Prostate gland (tissue), 2 donors: ENCODE measurements around the gene ZFX. TPM values are rescaled to one million over a fixed set of nuclear protein-coding genes. Genes with fewer than 3 reads are reported as not detected.
A peak's percentile ranks its signal among the peaks of the same experiment; 100 is the strongest.

Experiments used
- DNase-seq: peaks from one replicate; pipeline ENCODE4 v3.0.0-alpha.2; 2019; ENCODE audit warnings: low spot score
- H3K27ac ChIP-seq, 2 donors: fragments of 200-600 bp; sonication (generic); 2 replicates each; pipeline ENCODE4 v1.5.1; 2017 to 2019
- H3K27me3 ChIP-seq: fragments of 200-600 bp; sonication (generic); replicated peaks from 2 replicates; pipeline ENCODE4 v1.5.1; 2019; ENCODE audit not compliant: insufficient read depth
- H3K36me3 ChIP-seq, 2 donors: fragments of 200-600 bp; sonication (generic); 1 replicate in 1 of 2; 2 replicates in 1 of 2; pipeline versions ENCODE4 v1.5.1 to v1.8.1; 2017 to 2019
- H3K4me1 ChIP-seq: fragments of 200-600 bp; sonication (generic); replicated peaks from 2 replicates; pipeline ENCODE4 v1.5.1; 2019
- H3K4me3 ChIP-seq, 2 donors: fragments of 200-600 bp; sonication (generic); 2 replicates each; pipeline ENCODE4 v1.5.1; 2017 to 2019
- H3K9me3 ChIP-seq: fragments of 200-600 bp; sonication (generic); 2 replicates; pipeline ENCODE4 v1.5.1; 2017
- POLR2A ChIP-seq: fragments of 450-650 bp; IDR thresholded peaks from one replicate; pipeline ENCODE4 v1.6.1; 2016; ENCODE audit warnings: antibody characterized with exemption, mild to moderate bottlenecking
- POLR2AphosphoS5 ChIP-seq: sonication (generic); formaldehyde crosslinking; IDR thresholded peaks from one replicate; pipeline ENCODE4 v1.6.1; 2017; ENCODE audit warnings: antibody characterized with exemption
- WGBS: methylation state at CpG from one replicate; pipeline ENCODE4 v1.1.5; 2018; 5-methylcytosine and 5-hydroxymethylcytosine counted together
- intact Hi-C: fragments of 100-400 bp; cut with DNase I; formaldehyde crosslinking; loops from one replicate; pipeline ENCODE4 v1.14.2; 2022
- total RNA-seq, 2 donors: library from RNA; depleted of rRNA; stranded (reverse); fragments of >200 nt; gene quantifications; one replicate each; pipeline ENCODE4 v1.1.0, GENCODE V29; 2016
- TF ChIP-seq, protein P1 (sequence below), 4 experiments: fragments of 200-600 bp in 2 of 4; fragments of 450-650 bp in 2 of 4; sonication (generic) in 2 of 4; IDR thresholded peaks; 1 replicate in 3 of 4; 2 replicates in 1 of 4; pipeline ENCODE4 v1.5.1; 2016 to 2019; ENCODE audit warnings: antibody characterized with exemption in 4 of 4, mild to moderate bottlenecking in 2 of 4, moderate library complexity in 2 of 4

Gene ZFX
- total RNA-seq, 2 donors from 2014 or later: 42.0 to 43.5 TPM

DNA sequence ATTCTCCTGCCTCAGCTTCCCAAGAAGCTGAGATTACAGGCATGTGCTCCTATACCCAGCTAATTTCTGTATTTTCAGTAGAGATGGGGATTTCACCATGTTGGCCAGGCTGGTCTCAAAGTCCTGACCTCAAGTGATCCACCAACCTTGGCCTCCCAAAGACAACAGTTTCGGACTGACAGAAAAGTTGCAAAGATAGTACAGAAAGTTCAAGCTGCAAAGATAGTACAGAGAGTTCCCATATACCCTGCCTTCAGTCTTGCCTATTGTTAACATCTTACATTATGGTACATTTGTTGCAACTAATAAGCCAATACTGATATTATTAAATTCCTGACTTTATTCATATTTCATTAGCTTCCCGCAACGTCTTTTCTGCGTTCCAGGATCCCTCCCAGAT is 98.5 kb downstream of the ZFX start:
- 95% methylated on average over 4 of the region's 4 CpGs for WGBS
- intact Hi-C loops: no loop called here

DNA sequence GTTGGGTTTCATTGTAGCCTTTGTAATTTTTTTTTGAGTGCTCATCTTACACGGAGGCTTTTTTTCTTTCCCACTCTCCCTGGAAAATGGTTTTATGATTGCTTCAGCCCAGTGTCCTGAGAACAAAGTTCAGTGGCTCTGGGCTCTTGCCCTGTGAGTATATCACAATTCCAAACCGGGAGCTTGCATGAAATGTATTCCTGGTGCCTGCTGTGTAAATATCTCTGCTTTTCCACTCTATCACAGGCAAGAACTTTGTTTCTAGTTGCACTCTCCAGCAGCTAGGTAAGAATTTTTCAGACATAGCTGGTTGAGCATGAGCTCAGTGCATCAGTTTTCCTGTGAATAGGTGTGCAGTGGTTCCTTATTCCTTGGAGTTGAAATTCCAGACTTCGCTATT is 103.5 kb downstream of the ZFX start:
- no peaks in the 10 kb centered on the region for H3K9me3 ChIP-seq
- H3K4me1 ChIP-seq: no peaks in the 10 kb centered on the region
- intact Hi-C loops: loop anchor here (10.0 kb wide), 2 partner anchors 122 to 242 kb away; no protein-coding TSS in a partner anchor
- no peak overlapping the region for H3K4me3 ChIP-seq
- H3K27me3 ChIP-seq: no peaks in the 10 kb centered on the region
- 56% methylated on average over 3 of the region's 3 CpGs for WGBS
- no peak overlapping the region for H3K27ac ChIP-seq
- no peaks in the 10 kb centered on the region for H3K36me3 ChIP-seq
- TF ChIP-seq POLR2A: no peak
- no peak for DNase-seq

More for the DNA sequence above, 98.5 kb downstream of the ZFX start:
- TF ChIP-seq POLR2AphosphoS5: no peak
- TF ChIP-seq, protein P1, sequence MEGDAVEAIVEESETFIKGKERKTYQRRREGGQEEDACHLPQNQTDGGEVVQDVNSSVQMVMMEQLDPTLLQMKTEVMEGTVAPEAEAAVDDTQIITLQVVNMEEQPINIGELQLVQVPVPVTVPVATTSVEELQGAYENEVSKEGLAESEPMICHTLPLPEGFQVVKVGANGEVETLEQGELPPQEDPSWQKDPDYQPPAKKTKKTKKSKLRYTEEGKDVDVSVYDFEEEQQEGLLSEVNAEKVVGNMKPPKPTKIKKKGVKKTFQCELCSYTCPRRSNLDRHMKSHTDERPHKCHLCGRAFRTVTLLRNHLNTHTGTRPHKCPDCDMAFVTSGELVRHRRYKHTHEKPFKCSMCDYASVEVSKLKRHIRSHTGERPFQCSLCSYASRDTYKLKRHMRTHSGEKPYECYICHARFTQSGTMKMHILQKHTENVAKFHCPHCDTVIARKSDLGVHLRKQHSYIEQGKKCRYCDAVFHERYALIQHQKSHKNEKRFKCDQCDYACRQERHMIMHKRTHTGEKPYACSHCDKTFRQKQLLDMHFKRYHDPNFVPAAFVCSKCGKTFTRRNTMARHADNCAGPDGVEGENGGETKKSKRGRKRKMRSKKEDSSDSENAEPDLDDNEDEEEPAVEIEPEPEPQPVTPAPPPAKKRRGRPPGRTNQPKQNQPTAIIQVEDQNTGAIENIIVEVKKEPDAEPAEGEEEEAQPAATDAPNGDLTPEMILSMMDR (IDR thresholded peaks at IDR 0.05): no peak
- no peak for TF ChIP-seq POLR2A
- H3K9me3 ChIP-seq: no peaks in the 10 kb centered on the region
- H3K27ac ChIP-seq: no peak overlapping the region
- H3K36me3 ChIP-seq: no peaks in the 10 kb centered on the region
- H3K4me3 ChIP-seq: no peak overlapping the region
- no peaks in the 10 kb centered on the region for H3K27me3 ChIP-seq
- no peaks in the 10 kb centered on the region for H3K4me1 ChIP-seq
- DNase-seq: no peak

DNA sequence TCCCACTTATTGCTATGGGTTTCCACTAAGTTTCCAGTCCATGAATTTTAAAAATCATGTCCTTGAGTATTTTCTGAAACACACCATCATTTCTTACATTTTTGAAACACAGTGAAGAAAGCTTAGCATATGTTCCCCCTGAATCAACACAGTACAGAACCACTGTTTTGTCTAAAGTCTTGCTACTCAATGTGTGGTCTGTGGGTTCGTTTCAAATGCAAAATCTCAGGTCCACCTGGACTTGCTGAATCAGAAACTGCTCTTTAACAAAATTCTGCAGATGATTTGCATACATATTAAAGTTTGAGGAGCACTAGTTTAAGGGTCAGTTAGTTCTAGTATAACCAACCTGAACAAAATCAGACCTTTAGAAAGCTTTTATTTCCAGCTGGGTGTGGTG is 103.9 kb downstream of the ZFX start:
- DNase-seq: no peak
- no peak for TF ChIP-seq POLR2AphosphoS5
- TF ChIP-seq, protein P1 (IDR thresholded peaks at IDR 0.05): no peak
- no peak for TF ChIP-seq POLR2A
- Histone ChIP-seq H3K27me3 (no peaks in the 10 kb centered on the region), H3K36me3 (no peaks in the 10 kb centered on the region), H3K9me3 (no peaks in the 10 kb centered on the region), H3K4me1 (no peaks in the 10 kb centered on the region), H3K27ac (no peak overlapping the region), H3K4me3 (no peak overlapping the region)
- WGBS: 60% methylated on average over 1 of the region's 1 CpG
- intact Hi-C loops: loop anchor here (10.0 kb wide), 2 partner anchors 121 to 241 kb away; no protein-coding TSS in a partner anchor

DNA sequence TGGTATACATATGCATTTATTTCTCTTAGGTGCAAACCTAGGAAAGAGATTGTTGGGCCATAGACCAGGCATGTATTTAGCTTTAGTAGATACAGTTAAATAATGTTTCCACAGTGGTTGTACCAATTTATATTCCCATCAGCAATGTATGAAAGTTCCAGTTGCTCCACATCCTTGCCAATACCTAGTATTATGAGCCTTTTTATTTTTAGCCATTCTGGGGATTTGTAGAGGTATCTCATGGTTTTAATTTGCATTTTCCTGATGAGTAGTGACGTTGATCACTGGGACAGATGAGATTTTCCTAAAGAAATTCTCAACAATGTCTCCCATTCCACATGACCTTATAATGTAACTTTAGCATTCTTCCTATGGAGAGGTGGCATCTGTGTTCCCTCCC is 107.5 kb downstream of the ZFX start:
- Histone ChIP-seq H3K27ac (no peak overlapping the region), H3K36me3 (no peaks in the 10 kb centered on the region), H3K27me3 (no peaks in the 10 kb centered on the region), H3K4me1 (no peaks in the 10 kb centered on the region), H3K9me3 (no peaks in the 10 kb centered on the region), H3K4me3 (no peak overlapping the region)
- no peak for DNase-seq
- WGBS: 92% methylated on average over 1 of the region's 1 CpG
- intact Hi-C loops: loop anchor here (10.0 kb wide), 2 partner anchors 118 to 238 kb away; no protein-coding TSS in a partner anchor
- TF ChIP-seq POLR2AphosphoS5 (no peak), POLR2A (no peak)

DNA sequence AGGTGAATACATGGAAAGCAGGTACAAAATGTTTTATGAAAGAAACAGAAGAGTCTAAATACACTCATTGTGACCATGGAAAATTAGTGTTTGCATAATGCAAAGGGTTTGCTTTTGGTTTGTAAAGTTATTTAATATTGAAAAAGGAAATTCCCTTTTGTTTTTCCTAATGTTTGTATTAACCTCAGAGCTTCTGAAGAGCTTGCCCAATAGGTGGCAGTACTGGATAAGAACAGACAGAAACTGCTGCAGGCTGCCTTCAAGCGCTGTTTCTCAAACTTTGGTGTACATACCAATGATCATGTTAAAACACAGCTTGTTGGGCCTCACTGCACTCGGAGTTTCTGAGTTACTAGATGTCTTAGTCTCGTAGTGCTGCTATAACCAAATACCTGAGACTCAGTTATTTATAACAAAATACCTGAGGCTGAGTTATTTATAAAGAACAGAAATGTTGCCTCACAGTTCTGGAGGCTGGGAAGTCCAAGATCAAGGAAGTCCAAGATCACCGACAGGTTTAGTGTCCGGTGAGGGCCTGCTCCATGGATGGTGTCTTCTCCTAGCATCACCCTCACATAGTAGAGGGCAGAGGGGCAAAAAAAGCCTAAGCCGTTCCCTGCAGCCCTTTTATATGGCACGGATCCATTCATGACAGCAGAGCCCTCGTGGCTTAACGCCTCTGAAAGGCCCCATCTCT is 110.2 kb downstream of the ZFX start:
- peak; percentile 20 for DNase-seq

More for the DNA sequence above, 110.2 kb downstream of the ZFX start:
- Histone ChIP-seq H3K4me3 (no peak overlapping the region), H3K4me1 (no peaks in the 10 kb centered on the region), H3K27ac (no peak overlapping the region), H3K36me3 (no peaks in the 10 kb centered on the region), H3K27me3 (no peaks in the 10 kb centered on the region), H3K9me3 (no peaks in the 10 kb centered on the region)
- TF ChIP-seq, protein P1 (IDR thresholded peaks at IDR 0.05): peak in 3 of 4 experiments; percentile 24 to 49 (median 30)
- TF ChIP-seq POLR2AphosphoS5: no peak
- intact Hi-C loops: loop anchor here (10.0 kb wide), 2 partner anchors 115 to 235 kb away; no protein-coding TSS in a partner anchor
- WGBS: 70% methylated on average over 9 of the region's 9 CpGs
